CD4-positive, alpha-beta memory T cell (primary cell): ENCODE data around the gene OLR1. TPM values are rescaled to one million over a fixed set of nuclear protein-coding genes. Genes with fewer than 3 reads are reported as not detected.
"Not testable (repeated sequence)": the region's sequence is repeated elsewhere in the genome, so short reads cannot be mapped to it uniquely, and the experiment has no call there.

ENCODE experiments used
- CTCF ChIA-PET: fragments of 350-600 bp; sonication (Branson Sonifier 250); formaldehyde crosslinking; loops from one replicate; lab custom pipeline; 2021; ENCODE audit warnings: inconsistent platforms; ENCODE audit not compliant: partially characterized antibody; lab: Charles Lee
- POLR2A ChIA-PET: fragments of 350-600 bp; sonication (Branson Sonifier 250); formaldehyde crosslinking; loops from one replicate; lab custom pipeline; 2021; ENCODE audit not compliant: partially characterized antibody; lab: Charles Lee
- DNase-seq, 5 donors: peaks; one replicate each; pipeline versions ENCODE4 v3.0.0 to v3.0.0-alpha.2; 2020 to 2022; ENCODE audit warnings: mixed read lengths in 1 of 5
- H3K27ac ChIP-seq: one replicate; pipeline ENCODE4 v1.7.0; 2013; ENCODE audit warnings: low read depth, low read length
- H3K27me3 ChIP-seq: 2 replicates; pipeline ENCODE4 v1.7.0; 2013; ENCODE audit warnings: mild to moderate bottlenecking, low read length, moderate library complexity; ENCODE audit not compliant: insufficient read depth
- H3K36me3 ChIP-seq: 2 replicates; pipeline ENCODE4 v1.7.0; 2013; ENCODE audit warnings: mild to moderate bottlenecking, low read length, moderate library complexity; ENCODE audit not compliant: insufficient read depth
- H3K4me1 ChIP-seq: 2 replicates; pipeline ENCODE4 v1.7.0; 2013; ENCODE audit warnings: mild to moderate bottlenecking, low read length, moderate library complexity; ENCODE audit not compliant: insufficient read depth
- H3K4me3 ChIP-seq, 2 donors: one replicate each; pipeline ENCODE4 v1.7.0; 2013; ENCODE audit warnings: low read length in 2 of 2, mild to moderate bottlenecking in 1 of 2
- H3K9me3 ChIP-seq, 2 donors: one replicate each; pipeline ENCODE4 v1.7.0; 2013; ENCODE audit warnings: low read length in 2 of 2, control low read depth in 1 of 2; ENCODE audit not compliant: control insufficient read depth in 1 of 2
- H3K27ac Mint-ChIP-seq, 7 donors: one replicate each; pipeline ENCODE4 v1.8.0; 2020 to 2021; ENCODE audit warnings: mixed read lengths in 7 of 7, mild to moderate bottlenecking in 6 of 7, inconsistent platforms in 3 of 7, moderate library complexity in 3 of 7
- H3K27me3 Mint-ChIP-seq, 2 donors: one replicate each; pipeline ENCODE4 v1.8.0; 2020 to 2021; ENCODE audit warnings: mixed read lengths in 2 of 2
- H3K36me3 Mint-ChIP-seq, 2 donors: one replicate each; pipeline ENCODE4 v1.8.0; 2020 to 2021; ENCODE audit warnings: mixed read lengths in 2 of 2, inconsistent platforms in 1 of 2, mild to moderate bottlenecking in 1 of 2
- H3K4me1 Mint-ChIP-seq, 4 donors: one replicate each; pipeline ENCODE4 v1.8.0; 2020 to 2021; ENCODE audit warnings: mixed read lengths in 4 of 4, mild to moderate bottlenecking in 1 of 4
- H3K4me3 Mint-ChIP-seq, 8 donors: one replicate each; pipeline ENCODE4 v1.8.0; 2020 to 2021; ENCODE audit warnings: mixed read lengths in 8 of 8, mild to moderate bottlenecking in 7 of 8, moderate library complexity in 6 of 8, inconsistent platforms in 3 of 8
- H3K9me3 Mint-ChIP-seq, 8 donors: one replicate each; pipeline ENCODE4 v1.8.0; 2020 to 2021; ENCODE audit warnings: mixed read lengths in 8 of 8, mild to moderate bottlenecking in 5 of 8, inconsistent platforms in 3 of 8, moderate library complexity in 1 of 8
- intact Hi-C: fragments of 100-400 bp; cut with micrococcal nuclease; formaldehyde crosslinking; loops from one replicate; pipeline ENCODE4 v1.15.1; 2023
- polyA plus RNA-seq, 2 donors: library from polyadenylated mRNA; unstranded; fragments of 300-500 nt; fragmentation: Illumina TruSeq; gene quantifications; one replicate each; pipeline ENCODE4 v1.2.3, GENCODE V29; 2021
- total RNA-seq, 2 experiments: library from RNA; stranded (reverse); gene quantifications; one replicate each; pipeline ENCODE4 v1.2.3, GENCODE V29; 2021

The OLR1 gene
- total RNA-seq: under 1 TPM in 1 of 2 experiments, not detected in 1; 0.42 TPM
- not detected for polyA plus RNA-seq

DNA sequence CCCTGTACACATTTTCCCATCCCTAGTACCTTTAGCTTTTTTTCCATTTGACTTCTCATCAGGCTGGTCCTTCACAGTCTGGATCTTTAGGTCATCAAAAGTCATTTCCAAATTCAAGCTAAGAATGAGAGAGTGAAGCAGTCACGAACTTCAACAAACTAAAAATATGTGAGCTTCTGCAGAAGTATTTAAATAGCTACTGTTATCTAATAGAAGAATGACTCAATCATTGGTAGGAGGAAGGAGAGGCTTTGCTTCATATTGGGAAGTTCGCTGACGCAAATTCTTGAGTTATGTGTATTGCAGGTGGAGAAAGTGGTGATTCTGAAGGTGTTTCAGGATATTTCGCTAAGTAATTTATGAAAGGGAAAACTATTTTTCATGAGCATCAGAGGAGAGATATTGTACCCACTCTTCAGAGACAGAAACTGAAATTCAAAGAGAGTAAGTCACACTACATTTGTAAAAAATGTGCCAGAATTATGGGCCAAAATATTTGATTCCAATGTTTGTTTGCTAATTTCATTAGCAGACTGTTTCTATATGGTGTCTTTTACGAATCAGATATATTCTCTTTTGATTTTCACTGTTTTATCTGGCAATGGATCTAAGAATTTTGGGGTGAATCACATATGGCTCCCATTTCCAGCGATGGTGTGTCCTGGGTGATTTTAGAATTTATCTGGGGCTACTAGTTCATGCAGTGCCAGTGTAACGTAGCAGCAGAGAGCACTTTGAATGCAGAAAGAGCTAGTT is at the start of gene OLR1:
TSS of gene OLR1 (minus strand) at position 160 of the 756 bp plus-strand sequence. CDS start at position 105, 55 bp downstream.
- no peak within 1 kb of the TSS for H3K27ac ChIP-seq
- no peaks in the 10 kb centered on the region for H3K4me1 Mint-ChIP-seq
- no peaks in the 10 kb centered on the region for H3K9me3 ChIP-seq
- H3K4me3 ChIP-seq: no peak within 1 kb of the TSS
- no peaks in the 10 kb centered on the region for H3K4me1 ChIP-seq
- H3K27me3 ChIP-seq: no peaks in the 10 kb centered on the region
- no peak for DNase-seq
- no peaks in the 10 kb centered on the region for H3K9me3 Mint-ChIP-seq
- H3K4me3 Mint-ChIP-seq: no peak within 1 kb of the TSS
- ChIA-PET CTCF (interaction anchor here (0.6 to 3.1 kb wide), 3 partner anchors 19 kb away, joined by 3 to 12 read pairs (median 3); no protein-coding TSS in a partner anchor), POLR2A (no interaction called here)
- intact Hi-C loops: no loop called here
- peaks cover 8 to 18% of the 10 kb centered on the region in 2 donors for H3K27me3 Mint-ChIP-seq
- H3K27ac Mint-ChIP-seq: no peak within 1 kb of the TSS
- H3K36me3 Mint-ChIP-seq: no peaks in the 10 kb centered on the region
- H3K36me3 ChIP-seq: no peaks in the 10 kb centered on the region

GRCh38 chr12:10220398-10221077 is 48.6 kb upstream of the OLR1 start:
- H3K4me1 Mint-ChIP-seq: peaks cover 2 to 7% (median 4%) of the 10 kb centered on the region in 4 donors
- ChIA-PET CTCF (interaction anchor here (1.0 kb wide), 1 partner anchor 15 kb away, joined by 3 read pairs; no protein-coding TSS in a partner anchor), POLR2A (no interaction called here)
- no peaks in the 10 kb centered on the region for H3K9me3 ChIP-seq
- no peak overlapping the region for H3K27ac Mint-ChIP-seq
- peaks cover 7% of the 10 kb centered on the region for H3K4me1 ChIP-seq
- H3K27me3 ChIP-seq: no peaks in the 10 kb centered on the region
- no peak for DNase-seq
- intact Hi-C loops: no loop called here
- H3K36me3 ChIP-seq: peaks cover 9% of the 10 kb centered on the region
- H3K36me3 Mint-ChIP-seq: peaks cover 39 to 49% of the 10 kb centered on the region in 2 donors
- H3K9me3 Mint-ChIP-seq: peaks cover 0 to 2% (median 0%) of the 10 kb centered on the region in 8 donors
- no peak overlapping the region for H3K27ac ChIP-seq
- H3K27me3 Mint-ChIP-seq: no peaks in the 10 kb centered on the region
- no peak overlapping the region for H3K4me3 ChIP-seq
- no peak overlapping the region for H3K4me3 Mint-ChIP-seq

DNA sequence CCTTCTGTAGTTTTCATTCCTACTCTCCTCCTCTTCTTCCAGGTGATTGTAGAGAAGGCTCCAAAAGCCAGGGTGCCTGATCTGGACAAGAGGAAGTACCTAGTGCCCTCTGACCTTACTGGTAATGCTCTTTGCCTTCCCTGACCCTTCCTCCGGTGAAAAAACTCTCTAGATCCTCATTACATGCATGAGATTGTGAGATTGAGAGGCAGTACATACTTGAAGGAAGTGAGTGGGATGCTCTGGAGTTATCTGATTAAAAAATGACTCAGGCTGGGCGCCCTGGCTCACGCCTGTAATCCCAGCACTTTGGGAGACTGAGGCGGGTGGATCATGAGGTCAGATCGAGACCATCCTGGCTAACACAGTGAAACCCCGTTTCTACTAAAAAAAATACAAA is 46.1 kb upstream of the OLR1 start:
- Histone ChIP-seq H3K36me3 (peaks cover 9% of the 10 kb centered on the region), H3K27me3 (no peaks in the 10 kb centered on the region), H3K4me1 (peaks cover 26% of the 10 kb centered on the region), H3K9me3 (no peaks in the 10 kb centered on the region), H3K4me3 (no peak overlapping the region), H3K27ac (no peak overlapping the region)
- ChIA-PET POLR2A (no interaction called here), CTCF (interaction anchor here (0.9 to 1.4 kb wide), 2 partner anchors 17 to 64 kb away, joined by 3 read pairs; no protein-coding TSS in a partner anchor)
- DNase-seq: no peak
- Mint-ChIP-seq H3K36me3 (peaks cover 24 to 48% of the 10 kb centered on the region in 2 donors), H3K4me1 (peaks cover 17 to 32% (median 20%) of the 10 kb centered on the region in 4 donors), H3K27ac (peak overlapping the region in 1 of 7 donors; percentile 52), H3K4me3 (no peak overlapping the region), H3K9me3 (peaks cover 0 to under 1% (median 0%) of the 10 kb centered on the region in 8 donors), H3K27me3 (no peaks in the 10 kb centered on the region)
- intact Hi-C loops: loop anchor here (10.0 kb wide), 2 partner anchors 603 to 1973 kb away; no protein-coding TSS in a partner anchor

DNA sequence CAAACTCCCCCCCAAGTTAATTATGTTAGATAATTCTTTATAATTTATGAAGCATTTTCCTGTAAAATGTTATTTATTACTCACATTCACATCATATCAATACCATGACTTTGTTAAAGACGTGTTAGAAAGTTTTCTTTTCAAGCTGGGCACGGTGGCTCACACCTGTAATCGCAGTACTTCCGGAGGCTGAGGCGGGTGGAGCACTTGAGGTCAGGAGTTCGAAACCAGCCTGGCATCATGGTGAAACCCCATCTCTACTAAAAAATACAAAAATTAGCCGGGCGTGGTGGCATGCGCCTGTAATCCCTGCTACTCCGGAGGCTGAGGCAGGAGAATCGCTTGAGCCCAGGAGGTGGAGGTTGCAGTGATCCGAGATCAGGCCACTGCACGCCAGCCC is 44.0 kb upstream of the OLR1 start:
- H3K36me3 Mint-ChIP-seq: peaks cover 9 to 34% of the 10 kb centered on the region in 2 donors
- H3K9me3 ChIP-seq, H3K27me3 Mint-ChIP-seq, H3K36me3 ChIP-seq, H3K4me3 ChIP-seq, H3K27ac ChIP-seq, H3K27me3 ChIP-seq, H3K9me3 Mint-ChIP-seq, CTCF ChIA-PET: not testable (repeated sequence)
- H3K4me3 Mint-ChIP-seq: peak overlapping the region in 1 of 8 donors; percentile 58
- H3K4me1 ChIP-seq: peaks cover 32% of the 10 kb centered on the region
- DNase-seq: peak in 2 of 5 donors; percentile 14 to 37
- intact Hi-C loops: loop anchor here (10.0 kb wide), 2 partner anchors 601 to 1971 kb away; no protein-coding TSS in a partner anchor
- H3K4me1 Mint-ChIP-seq: peaks cover 19 to 44% (median 25%) of the 10 kb centered on the region in 4 donors
- peak overlapping the region in 1 of 7 donors; percentile 92 for H3K27ac Mint-ChIP-seq
- POLR2A ChIA-PET: interaction anchor here (1.1 kb wide), 1 partner anchor 458 kb away, joined by 3 read pairs; no protein-coding TSS in a partner anchor

GRCh38 chr12:10215436-10215835 is 43.5 kb upstream of the OLR1 start:
- intact Hi-C loops: loop anchor here (10.0 kb wide), 2 partner anchors 601 to 1971 kb away; no protein-coding TSS in a partner anchor
- H3K27ac ChIP-seq: no peak overlapping the region
- Mint-ChIP-seq H3K9me3 (no peaks in the 10 kb centered on the region), H3K27ac (peak overlapping the region in 5 of 7 donors; percentile 52 to 92 (median 61)), H3K4me3 (peak overlapping the region in 6 of 8 donors; percentile 47 to 98 (median 90)), H3K4me1 (peaks cover 19 to 44% (median 25%) of the 10 kb centered on the region in 4 donors), H3K27me3 (no peaks in the 10 kb centered on the region), H3K36me3 (peaks cover 4 to 29% of the 10 kb centered on the region in 2 donors)
- POLR2A ChIA-PET: interaction anchor here (1.3 kb wide), 1 partner anchor 398 kb away, joined by 6 read pairs; the partner anchor contains the start of gene MAGOHB
- CTCF ChIA-PET: interaction anchor here (1.7 kb wide), 1 partner anchor 149 kb away, joined by 4 read pairs; no protein-coding TSS in a partner anchor
- no peak overlapping the region for H3K4me3 ChIP-seq
- H3K4me1 ChIP-seq: peaks cover 32% of the 10 kb centered on the region
- no peaks in the 10 kb centered on the region for H3K9me3 ChIP-seq
- H3K27me3 ChIP-seq: no peaks in the 10 kb centered on the region
- DNase-seq: no peak
- H3K36me3 ChIP-seq: no peaks in the 10 kb centered on the region

GRCh38 chr12:10214895-10215267 is 42.9 kb upstream of the OLR1 start:
- Mint-ChIP-seq H3K4me1 (peaks cover 19 to 44% (median 25%) of the 10 kb centered on the region in 4 donors), H3K27me3 (no peaks in the 10 kb centered on the region), H3K36me3 (peaks cover 0 to 24% of the 10 kb centered on the region in 2 donors), H3K27ac (peak overlapping the region; percentile 13 to 92 (median 47)), H3K9me3 (no peaks in the 10 kb centered on the region), H3K4me3 (peak overlapping the region in 7 of 8 donors; percentile 47 to 98 (median 88))
- intact Hi-C loops: loop anchor here (5.0 to 10.0 kb wide), 3 partner anchors 600 to 1970 kb away; no protein-coding TSS in a partner anchor
- Histone ChIP-seq H3K27ac (no peak overlapping the region), H3K4me1 (peaks cover 32% of the 10 kb centered on the region), H3K4me3 (no peak overlapping the region), H3K36me3 (no peaks in the 10 kb centered on the region), H3K9me3 (no peaks in the 10 kb centered on the region), H3K27me3 (no peaks in the 10 kb centered on the region)
- DNase-seq: no peak
- ChIA-PET POLR2A (interaction anchor here (1.3 to 2.9 kb wide), 3 partner anchors 8 to 398 kb away, joined by 6 to 16 read pairs (median 16); partner anchors contain the start of gene MAGOHB), CTCF (interaction anchor here (1.0 to 1.7 kb wide), 3 partner anchors 21 to 150 kb away, joined by 3 to 6 read pairs (median 4); no protein-coding TSS in a partner anchor)
